NCI-H2227 (cell line): ENCODE data around the gene HOMER2.

Source experiments
- DNase-seq: peaks from one replicate; lab custom pipeline; 2025; ENCODE audit not compliant: unreplicated experiment; lab: John Stamatoyannopoulos, UW

HOMER2 gene

GRCh38 chr15:82931221-82931620 lies 21.3 kb downstream of the HOMER2 start:
- no peak for DNase-seq

DNA sequence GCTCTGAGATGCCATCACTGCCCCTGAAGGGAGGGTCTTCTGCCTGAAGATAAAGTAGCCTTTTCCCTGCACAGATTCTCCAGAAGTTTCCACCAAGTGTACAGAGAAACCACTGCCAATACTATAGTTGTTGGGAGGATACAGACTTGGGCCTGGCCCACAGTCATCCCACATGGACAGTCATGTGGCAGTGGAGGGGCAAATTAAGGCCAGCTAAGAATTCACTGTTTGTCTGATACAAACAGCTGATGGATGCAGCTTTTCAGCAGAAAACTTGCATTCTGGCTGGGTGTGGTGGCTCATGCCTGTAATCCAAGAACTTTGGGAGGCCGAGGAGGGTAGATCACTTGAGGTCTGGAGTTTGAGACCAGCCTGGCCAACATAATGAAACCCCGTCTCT lies 22.1 kb downstream of the HOMER2 start:
- DNase-seq, result no peak

DNA sequence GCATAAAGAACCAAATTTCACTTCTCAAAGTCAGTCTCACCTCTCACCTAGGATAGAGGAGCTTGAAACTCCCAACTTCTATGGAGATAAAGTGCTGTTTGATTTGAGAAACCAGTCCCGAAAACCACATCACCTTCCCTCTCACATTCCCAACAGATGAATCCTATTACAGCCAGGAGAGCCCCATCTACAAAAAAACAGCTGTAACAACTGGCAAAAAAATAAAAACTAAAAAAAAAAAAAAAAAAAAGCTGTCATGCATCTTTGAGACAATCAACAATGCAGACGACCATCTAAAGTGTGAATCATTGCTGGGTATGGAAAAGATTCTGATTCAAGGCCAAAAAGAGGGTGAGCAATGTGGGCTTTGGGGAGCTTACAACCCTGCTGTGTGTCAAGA lies 23.8 kb downstream of the HOMER2 start:
- no peak for DNase-seq

DNA sequence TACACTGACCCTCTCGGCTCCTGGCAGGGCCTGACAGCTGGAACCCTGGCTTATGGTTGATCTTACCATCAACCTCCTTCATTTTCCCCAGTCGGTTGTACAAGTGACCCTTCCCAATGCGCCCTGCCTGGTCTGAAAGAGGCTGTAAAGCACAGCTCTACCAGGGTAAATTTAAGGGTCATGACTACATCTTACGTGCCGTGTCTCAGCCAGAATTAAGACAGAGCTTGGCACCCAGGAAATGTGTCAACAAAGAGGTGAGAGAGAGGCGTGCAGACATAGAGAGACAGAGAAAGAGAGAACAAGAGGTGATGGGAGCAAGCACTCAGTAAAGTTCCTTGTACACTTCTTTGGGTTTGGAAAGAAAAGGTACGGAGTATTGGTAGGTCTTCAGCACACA lies 28.8 kb downstream of the HOMER2 start:
- no peak for DNase-seq

DNA sequence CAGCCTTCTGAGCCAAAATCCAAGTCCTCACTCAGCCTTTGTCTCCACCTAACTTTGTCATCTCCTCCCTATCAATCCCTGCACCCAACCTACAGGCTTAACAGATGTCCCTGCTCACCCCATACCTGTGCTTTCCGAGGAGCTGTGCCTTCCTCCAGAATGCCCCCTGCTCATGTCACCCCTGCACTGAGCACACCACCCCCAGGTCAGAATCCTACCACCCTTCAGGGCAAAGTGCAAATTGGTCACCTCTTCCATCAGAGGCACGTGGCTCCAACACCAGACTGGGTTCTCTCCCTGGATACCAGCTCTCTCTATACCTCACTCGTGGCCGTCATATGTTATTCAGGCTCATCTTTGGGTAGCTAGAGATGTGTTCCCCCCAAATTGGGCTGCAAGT lies 29.8 kb downstream of the HOMER2 start:
- no peak for DNase-seq

- no peak for DNase-seq
Observed at GRCh38 chr15:82921939-82922338, 30.6 kb downstream of the HOMER2 start.

DNA sequence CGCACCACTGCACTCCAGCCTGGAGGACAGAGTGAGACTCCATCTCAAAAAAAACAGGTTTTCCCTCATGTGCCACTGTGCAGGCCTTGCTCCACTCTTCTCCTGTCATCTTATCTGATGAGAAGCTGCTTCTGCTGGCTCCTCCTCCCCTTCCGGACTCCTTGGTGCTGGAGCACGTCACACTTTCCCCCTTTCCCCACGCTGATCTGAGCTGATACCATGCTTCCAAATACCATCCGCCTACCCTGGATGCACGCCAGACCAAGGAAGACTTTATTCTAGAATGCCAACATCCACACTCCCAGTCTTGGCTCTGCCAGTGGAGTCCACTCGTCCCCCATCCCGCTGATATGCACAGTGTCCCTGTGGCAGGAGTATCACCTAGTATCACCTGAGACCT lies 31.3 kb downstream of the HOMER2 start:
- no peak for DNase-seq

DNA sequence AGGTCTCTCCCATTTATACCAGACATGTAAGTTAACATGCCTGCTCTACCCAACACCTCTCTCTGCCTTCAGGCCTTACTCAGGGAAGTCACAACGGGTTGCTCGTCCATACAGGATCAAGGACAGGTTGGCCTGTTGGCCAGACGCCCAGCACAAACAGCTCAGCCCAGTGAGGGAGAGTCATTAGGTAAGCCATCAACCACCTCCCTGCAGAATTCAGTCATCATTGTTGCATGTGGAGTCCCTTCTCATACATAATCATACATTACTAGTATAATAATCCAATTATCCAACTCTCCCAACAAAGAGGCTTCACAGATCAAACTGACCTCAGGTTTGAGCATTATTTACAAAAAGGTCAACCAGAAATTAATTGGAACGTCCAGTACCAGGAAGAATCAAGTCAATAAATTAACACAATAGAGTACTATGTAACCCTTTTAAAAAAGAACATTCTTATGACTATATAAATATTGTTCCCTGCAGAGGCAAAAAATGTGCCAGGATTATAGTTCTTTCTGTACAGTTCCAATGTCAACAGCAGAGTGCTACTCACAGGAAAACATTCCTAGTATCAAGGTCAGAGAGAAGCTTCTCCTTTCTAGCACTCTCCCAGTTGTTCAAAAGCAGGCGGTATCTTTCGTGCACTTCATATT lies 33.2 kb downstream of the HOMER2 start:
- DNase-seq, result peak; percentile 16

- DNase-seq, result no peak
Observed at GRCh38 chr15:82918607-82919230, 33.8 kb downstream of the HOMER2 start.

GRCh38 chr15:82918162-82918561 lies 34.4 kb downstream of the HOMER2 start:
- no peak for DNase-seq

DNA sequence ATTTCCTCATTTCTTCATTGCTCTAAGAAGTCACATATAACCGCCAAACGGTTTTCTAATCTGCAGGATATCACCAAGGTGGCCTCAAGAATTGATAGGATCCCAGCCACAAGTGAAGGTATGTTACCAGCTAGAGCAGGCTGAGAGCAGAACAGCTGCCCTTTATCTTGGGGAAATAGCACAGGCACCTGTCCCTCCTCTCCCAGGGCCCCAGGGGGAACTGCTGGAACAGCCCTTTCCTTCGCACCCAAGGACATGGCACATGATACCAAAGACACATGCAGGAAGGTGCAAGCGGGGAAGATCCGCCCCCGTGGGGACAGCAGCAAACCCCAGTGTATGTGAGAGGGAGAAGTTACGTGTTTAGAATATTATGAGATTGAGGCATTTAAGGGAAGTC lies 35.3 kb downstream of the HOMER2 start:
- DNase-seq, result no peak

DNA sequence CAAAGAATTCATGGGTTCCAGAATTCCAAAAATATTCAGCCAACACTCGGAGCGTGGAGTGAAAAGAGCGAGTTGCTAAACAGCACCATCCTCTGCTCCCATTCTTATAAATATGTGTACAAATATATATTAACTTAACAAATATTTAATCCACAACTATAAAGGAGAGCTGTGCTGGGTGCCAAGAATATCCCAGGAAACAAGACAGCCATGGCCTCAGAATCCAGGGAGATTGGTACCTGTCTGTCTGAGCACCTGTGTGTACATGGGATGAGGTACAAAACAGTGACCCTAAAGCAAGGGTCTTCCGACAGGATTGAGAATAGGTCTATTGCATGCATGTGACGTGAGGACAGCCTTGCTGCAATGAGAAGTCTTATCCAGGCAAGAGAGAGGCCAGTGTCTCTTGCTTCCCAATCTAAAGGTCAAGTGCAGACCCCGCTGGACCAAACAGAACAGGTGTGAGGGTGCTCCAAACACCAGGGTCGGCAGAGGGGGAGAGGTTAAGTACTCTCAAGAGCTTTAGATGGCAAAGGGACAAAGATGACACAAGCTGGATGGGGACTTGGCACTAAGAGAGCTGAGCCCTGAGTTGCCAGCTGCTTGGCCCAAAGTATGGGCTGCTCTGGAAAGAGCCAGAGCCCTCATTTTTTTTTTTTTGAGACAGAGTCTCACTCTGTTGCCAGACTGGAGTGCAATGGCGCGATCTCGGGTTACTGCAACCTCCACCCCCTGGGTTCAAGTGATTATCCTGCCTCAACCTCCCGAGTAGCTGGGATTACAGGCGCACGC lies 36.2 kb downstream of the HOMER2 start:
- no peak for DNase-seq

- no peak for DNase-seq
Observed at GRCh38 chr15:82914396-82914795, 38.1 kb downstream of the HOMER2 start.

DNA sequence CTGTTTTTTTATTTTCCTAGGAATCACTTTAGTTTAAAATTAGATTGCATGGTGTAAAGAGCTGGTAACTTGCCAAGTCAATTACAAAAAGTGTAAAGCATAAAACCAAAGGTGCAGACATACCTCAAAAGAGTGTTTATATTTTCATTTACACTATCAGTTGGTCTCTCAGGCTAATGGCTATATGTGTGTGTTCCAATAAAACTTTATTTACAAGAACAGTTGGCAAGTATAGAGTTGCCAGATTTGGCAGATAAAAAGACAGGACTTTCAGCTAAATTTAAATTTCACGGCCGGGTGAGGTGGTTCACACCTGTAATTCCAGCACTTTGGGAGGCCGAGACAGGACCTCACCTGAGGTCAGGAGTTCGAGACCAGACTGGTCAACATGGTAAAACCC lies 41.1 kb downstream of the HOMER2 start:
- DNase-seq, result no peak

- no peak for DNase-seq
Observed at GRCh38 chr15:82910721-82911120, 41.8 kb downstream of the HOMER2 start.

- no peak for DNase-seq
Observed at GRCh38 chr15:82909080-82909815, 43.3 kb downstream of the HOMER2 start.

GRCh38 chr15:82907350-82907749 lies 45.2 kb downstream of the HOMER2 start:
- DNase-seq, result no peak

- DNase-seq, result no peak
Observed at GRCh38 chr15:82904574-82904973, 47.9 kb downstream of the HOMER2 start.

DNA sequence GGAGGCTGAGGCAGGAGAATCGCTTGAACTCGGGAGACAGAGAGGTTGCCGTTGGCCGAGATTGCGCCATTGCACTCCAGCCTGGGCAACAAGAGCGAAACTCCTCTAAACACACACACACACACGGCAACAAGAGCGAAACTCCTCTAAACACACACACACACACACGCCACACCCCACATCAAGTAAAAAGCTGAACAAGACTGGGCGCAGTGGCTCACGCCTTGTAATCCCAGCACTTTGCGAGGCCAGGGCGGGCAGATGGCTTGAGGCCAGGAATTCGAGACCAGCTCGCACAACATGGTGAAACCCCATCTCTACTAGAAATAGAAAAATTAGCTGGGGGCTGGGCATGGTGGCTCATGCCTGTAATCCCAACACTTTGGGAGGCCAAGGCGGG lies 49.0 kb downstream of the HOMER2 start:
- no peak for DNase-seq

- no peak for DNase-seq
Observed at GRCh38 chr15:82901114-82901805, 51.3 kb downstream of the HOMER2 start.

DNA sequence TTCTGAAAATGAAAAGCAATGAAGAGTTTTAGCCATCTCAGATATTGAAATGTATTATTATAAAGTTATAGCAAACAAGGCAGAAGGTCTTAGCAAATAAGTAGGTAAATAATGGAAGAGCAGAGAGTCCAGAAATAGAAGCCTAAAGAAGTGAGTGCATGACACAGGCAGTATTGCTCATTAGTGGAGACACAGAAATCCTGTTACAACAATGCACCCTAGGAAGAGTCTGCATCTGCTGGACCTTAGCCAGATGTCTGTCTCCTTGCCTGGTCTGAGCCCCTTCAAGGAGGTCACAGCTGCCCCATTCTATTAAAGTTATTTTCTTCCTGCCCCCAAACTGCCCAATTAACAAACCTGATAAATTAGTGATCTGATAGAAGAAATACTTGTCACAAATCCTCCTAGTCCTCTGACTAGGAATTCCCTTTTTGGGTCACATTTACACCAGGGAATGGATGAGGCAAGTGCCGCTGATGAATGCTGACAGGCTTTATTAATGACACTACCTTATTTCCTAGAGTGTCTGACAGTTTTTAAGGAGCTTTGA lies 51.9 kb downstream of the HOMER2 start:
- DNase-seq, result no peak
